Measurements from ENCODE around the gene GPR155.

GRCh38 chr2:174510583-174511189 is 23.9 kb upstream of the GPR155 start:
- TF ChIP-seq CTCF (conservative IDR thresholded peaks at IDR 0.05 in 1 of 2, IDR thresholded peaks at IDR 0.05 in 1 of 2; ENCODE audit: extremely low read depth in 1 of 2, insufficient read depth in 1 of 2, low read depth in 1 of 2, low read length in 2 of 2) = no peak
- TF ChIP-seq EZH2 (IDR thresholded peaks at IDR 0.05; ENCODE audit: borderline replicate concordance, low read length) = no peak
